SK-N-SH treated with all-trans-retinoic acid at 6 μM for 48 hours (cell line): ENCODE measurements around the gene CLEC4D.
"Not testable (repeated sequence)": the region's sequence is repeated elsewhere in the genome, so short reads cannot be mapped to it uniquely, and the experiment has no call there.

Experiments used
- ATAC-seq: fragments of 200-7000 bp; cut with Tn5 transposase; 3 replicates; pipeline ENCODE4 v1.9.1; 2020; ENCODE audit warnings: mild to moderate bottlenecking, moderate library complexity
- ARNTL ChIP-seq: fragments of 450-650 bp; formaldehyde crosslinking; IDR thresholded peaks from 2 replicates; pipeline ENCODE4 v1.5.0; 2020; ENCODE audit warnings: low read depth, mild to moderate bottlenecking, moderate library complexity, borderline replicate concordance
- CSDC2 ChIP-seq: fragments of 250-450 bp; sonication (Bioruptor Pico); IDR thresholded peaks from 2 replicates; pipeline ENCODE4 v1.5.0; 2020; ENCODE audit warnings: mild to moderate bottlenecking, moderate library complexity
- ESRRG ChIP-seq: fragments of 250-450 bp; sonication (Bioruptor Pico); IDR thresholded peaks from 2 replicates; pipeline ENCODE4 v1.6.1; 2021; ENCODE audit warnings: mild to moderate bottlenecking
- GLIS3 ChIP-seq: fragments of 250-450 bp; sonication (Bioruptor Pico); IDR thresholded peaks from 2 replicates; pipeline ENCODE4 v1.5.0; 2020; ENCODE audit warnings: mild to moderate bottlenecking, moderate library complexity
- ISL1 ChIP-seq: fragments of 250-450 bp; sonication (Bioruptor Pico); IDR thresholded peaks from 2 replicates; pipeline ENCODE4 v2.1.2; 2022; ENCODE audit warnings: mild to moderate bottlenecking, moderate library complexity
- OSR1 ChIP-seq: fragments of 250-450 bp; sonication (Bioruptor Pico); IDR thresholded peaks from 2 replicates; pipeline ENCODE4 v1.8.0; 2022; ENCODE audit warnings: moderate library complexity, mild to moderate bottlenecking, inconsistent platforms
- RARB ChIP-seq: fragments of 250-450 bp; sonication (Bioruptor Pico); IDR thresholded peaks from 2 replicates; pipeline ENCODE4 v1.8.0; 2021; ENCODE audit warnings: mild to moderate bottlenecking, moderate library complexity
- TCF4 ChIP-seq: fragments of 250-450 bp; sonication (Bioruptor Pico); IDR thresholded peaks from 2 replicates; pipeline ENCODE4 v1.8.0; 2021; ENCODE audit warnings: mild to moderate bottlenecking, moderate library complexity, borderline replicate concordance
- TOX ChIP-seq: fragments of 250-450 bp; sonication (Bioruptor Pico); IDR thresholded peaks from 2 replicates; pipeline ENCODE4 v1.8.0; 2021; ENCODE audit warnings: mild to moderate bottlenecking, moderate library complexity, borderline replicate concordance
- ZFP3 ChIP-seq: fragments of 250-450 bp; sonication (Bioruptor Pico); IDR thresholded peaks from 2 replicates; pipeline ENCODE4 v1.5.0; 2020; ENCODE audit warnings: mild to moderate bottlenecking, moderate library complexity
- ZFP30 ChIP-seq: fragments of 450-650 bp; formaldehyde crosslinking; IDR thresholded peaks from 2 replicates; pipeline ENCODE4 v1.5.0; 2022; ENCODE audit warnings: mild to moderate bottlenecking, moderate library complexity
- ZNF565 ChIP-seq: fragments of 450-650 bp; formaldehyde crosslinking; conservative IDR thresholded peaks from 2 replicates; pipeline ENCODE4 v1.5.0; 2020; ENCODE audit warnings: low read depth, mild to moderate bottlenecking, moderate library complexity
- ZNF70 ChIP-seq: fragments of 450-650 bp; formaldehyde crosslinking; IDR thresholded peaks from 2 replicates; pipeline ENCODE4 v1.5.0; 2020; ENCODE audit warnings: mild to moderate bottlenecking, moderate library complexity
- ZNF8 ChIP-seq: fragments of 450-650 bp; formaldehyde crosslinking; IDR thresholded peaks from 2 replicates; pipeline ENCODE4 v1.5.0; 2020; ENCODE audit warnings: mild to moderate bottlenecking, moderate library complexity
- TF ChIP-seq, protein P1 (sequence below): fragments of 250-450 bp; sonication (Bioruptor Pico); IDR thresholded peaks from 2 replicates; pipeline ENCODE4 v1.5.1; 2020; ENCODE audit warnings: low read depth, mild to moderate bottlenecking, moderate library complexity
- TF ChIP-seq, protein P2 (sequence below): fragments of 250-450 bp; sonication (Bioruptor Pico); IDR thresholded peaks from 2 replicates; pipeline ENCODE4 v1.8.0; 2021; ENCODE audit warnings: low read depth, mild to moderate bottlenecking, moderate library complexity, borderline replicate concordance
- TF ChIP-seq, protein P3 (sequence below): fragments of 250-450 bp; sonication (Bioruptor Pico); IDR thresholded peaks from 2 replicates; pipeline ENCODE4 v1.5.0; 2020; ENCODE audit warnings: mild to moderate bottlenecking, moderate library complexity

CLEC4D gene

DNA sequence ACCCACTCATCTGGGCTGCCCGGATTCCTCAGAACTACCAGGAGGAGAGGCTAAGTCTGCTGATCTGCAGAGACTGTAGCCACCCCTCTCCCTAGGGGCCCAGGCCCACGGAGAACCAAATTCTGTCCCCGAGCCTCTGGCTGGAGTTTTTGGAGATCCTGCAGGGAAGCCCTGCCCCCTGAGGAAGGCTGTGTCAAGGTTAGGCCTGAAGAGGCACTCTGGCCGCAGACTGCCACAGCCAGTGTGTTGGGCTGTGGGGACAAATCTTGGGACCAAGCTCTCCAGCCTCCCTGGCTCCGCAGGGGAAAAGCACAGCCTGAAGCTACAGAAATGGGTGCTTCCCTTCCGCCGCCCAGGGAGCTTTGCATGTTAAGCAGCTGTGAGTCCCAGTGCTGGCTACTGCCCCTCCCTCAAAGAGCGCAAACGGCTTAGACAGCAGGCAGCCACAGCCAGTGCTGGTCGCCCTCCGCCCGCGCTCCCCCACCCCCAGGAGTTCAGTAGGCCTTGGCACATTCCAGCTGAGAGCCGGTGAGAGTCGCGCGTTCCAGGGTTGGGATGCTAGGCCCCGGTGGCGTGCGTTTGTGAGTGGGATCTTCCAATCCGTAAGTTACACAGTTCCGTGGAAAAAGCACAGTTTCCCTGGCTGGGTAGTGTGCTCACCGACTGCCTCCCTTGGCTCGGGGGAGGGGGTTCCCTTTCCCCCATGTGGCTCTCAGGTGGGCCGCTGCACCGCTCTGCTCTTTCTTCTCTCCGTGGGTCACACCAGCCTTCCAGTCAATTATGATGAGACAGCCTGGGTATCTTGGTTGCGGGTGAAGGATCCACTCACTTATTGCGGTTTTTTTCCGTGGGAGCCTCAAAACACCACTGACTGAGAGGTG is 14.2 kb downstream of the CLEC4D start:
- TF ChIP-seq ZNF565 (CRISPR knock-in tag) (no peak), ZNF70 (no peak), ZFP3 (CRISPR knock-in tag) (no peak), ESRRG (CRISPR knock-in tag) (no peak)
- TF ChIP-seq, protein P1, sequence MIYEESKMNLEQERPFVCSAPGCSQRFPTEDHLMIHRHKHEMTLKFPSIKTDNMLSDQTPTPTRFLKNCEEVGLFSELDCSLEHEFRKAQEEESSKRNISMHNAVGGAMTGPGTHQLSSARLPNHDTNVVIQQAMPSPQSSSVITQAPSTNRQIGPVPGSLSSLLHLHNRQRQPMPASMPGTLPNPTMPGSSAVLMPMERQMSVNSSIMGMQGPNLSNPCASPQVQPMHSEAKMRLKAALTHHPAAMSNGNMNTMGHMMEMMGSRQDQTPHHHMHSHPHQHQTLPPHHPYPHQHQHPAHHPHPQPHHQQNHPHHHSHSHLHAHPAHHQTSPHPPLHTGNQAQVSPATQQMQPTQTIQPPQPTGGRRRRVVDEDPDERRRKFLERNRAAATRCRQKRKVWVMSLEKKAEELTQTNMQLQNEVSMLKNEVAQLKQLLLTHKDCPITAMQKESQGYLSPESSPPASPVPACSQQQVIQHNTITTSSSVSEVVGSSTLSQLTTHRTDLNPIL = no peak
- TF ChIP-seq, all 23 proteins: peak for 0
- no peak for ATAC-seq

DNA sequence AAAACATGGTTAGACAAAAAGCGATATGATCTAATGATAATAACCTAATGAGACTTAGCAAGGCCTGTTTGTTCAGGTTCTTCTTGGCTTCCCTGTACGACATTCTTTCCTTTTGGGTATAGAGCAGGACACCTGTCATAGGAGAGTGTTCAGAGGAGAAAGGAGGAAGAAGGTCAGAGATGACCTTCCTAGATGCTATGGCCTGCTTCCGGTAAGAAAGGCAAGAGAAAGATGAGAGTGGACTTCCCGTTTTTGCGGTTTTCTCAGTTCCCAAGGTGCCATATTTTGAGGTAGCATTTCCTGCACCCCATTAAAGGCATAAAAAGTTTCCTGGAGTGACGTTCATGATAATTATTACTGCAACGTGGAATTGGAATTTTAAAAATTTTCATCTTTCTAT is 18.7 kb downstream of the CLEC4D start:
- ATAC-seq = no peak
- TF ChIP-seq ARNTL (CRISPR knock-in tag) (no peak), RARB (CRISPR knock-in tag) (no peak), CSDC2 (CRISPR knock-in tag) (no peak), GLIS3 (CRISPR knock-in tag) (no peak), ZFP30 (CRISPR knock-in tag) (no peak), TOX (CRISPR knock-in tag) (no peak), ZNF70 (no peak), OSR1 (CRISPR knock-in tag) (no peak), TCF4 (CRISPR knock-in tag) (no peak)
- TF ChIP-seq, protein P2, sequence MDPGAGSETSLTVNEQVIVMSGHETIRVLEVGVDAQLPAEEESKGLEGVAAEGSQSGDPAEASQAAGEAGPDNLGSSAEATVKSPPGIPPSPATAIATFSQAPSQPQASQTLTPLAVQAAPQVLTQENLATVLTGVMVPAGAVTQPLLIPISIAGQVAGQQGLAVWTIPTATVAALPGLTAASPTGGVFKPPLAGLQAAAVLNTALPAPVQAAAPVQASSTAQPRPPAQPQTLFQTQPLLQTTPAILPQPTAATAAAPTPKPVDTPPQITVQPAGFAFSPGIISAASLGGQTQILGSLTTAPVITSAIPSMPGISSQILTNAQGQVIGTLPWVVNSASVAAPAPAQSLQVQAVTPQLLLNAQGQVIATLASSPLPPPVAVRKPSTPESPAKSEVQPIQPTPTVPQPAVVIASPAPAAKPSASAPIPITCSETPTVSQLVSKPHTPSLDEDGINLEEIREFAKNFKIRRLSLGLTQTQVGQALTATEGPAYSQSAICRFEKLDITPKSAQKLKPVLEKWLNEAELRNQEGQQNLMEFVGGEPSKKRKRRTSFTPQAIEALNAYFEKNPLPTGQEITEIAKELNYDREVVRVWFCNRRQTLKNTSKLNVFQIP (CRISPR knock-in tag) = no peak
- TF ChIP-seq, protein P1 = no peak

DNA sequence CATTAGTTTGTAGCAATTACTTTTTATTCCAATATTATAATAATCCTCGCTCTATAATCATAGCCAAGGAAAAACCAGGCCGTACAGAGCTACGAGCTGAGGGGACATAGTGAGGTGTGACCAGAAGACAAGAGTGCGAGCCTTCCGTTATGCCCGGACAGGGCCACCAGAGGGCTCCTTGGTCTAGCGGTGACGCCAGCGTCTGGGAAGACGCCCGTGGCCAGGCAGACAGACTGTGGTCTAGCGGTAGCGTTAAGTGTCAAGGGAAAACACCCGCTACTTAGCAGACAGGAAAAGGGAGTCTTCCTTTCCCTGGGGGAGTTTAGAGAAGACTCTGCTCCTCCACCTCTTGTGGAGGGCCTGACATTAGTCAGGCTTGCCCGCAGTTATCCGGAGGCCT is 24.5 kb downstream of the CLEC4D start:
- not testable (repeated sequence) for ATAC-seq

DNA sequence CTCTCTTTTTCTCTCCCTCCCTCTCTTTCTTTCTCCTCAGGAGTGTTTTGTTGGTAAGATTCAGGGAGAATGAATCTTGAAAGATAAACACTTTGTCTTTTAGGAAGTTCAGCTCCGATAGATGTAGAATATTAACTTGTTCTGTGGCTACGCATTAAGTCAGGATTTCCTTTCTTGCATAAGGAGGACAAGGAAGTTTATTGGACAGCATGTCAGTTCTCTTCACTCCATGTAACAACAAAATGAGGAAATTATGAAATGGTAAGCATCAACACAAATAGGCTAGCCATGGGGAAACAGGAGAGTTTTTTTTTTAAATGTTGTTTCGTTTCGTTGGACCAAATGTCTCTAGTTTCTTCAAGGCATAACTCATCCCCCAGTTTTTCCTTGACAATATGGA is 27.5 kb downstream of the CLEC4D start, which contains the start of gene CLEC4E:
CLEC4E (minus strand) TSS at position 75 of the 400 bp plus-strand sequence. CDS start 108 bp downstream, outside the sequence.
- not testable (repeated sequence) for ATAC-seq

DNA sequence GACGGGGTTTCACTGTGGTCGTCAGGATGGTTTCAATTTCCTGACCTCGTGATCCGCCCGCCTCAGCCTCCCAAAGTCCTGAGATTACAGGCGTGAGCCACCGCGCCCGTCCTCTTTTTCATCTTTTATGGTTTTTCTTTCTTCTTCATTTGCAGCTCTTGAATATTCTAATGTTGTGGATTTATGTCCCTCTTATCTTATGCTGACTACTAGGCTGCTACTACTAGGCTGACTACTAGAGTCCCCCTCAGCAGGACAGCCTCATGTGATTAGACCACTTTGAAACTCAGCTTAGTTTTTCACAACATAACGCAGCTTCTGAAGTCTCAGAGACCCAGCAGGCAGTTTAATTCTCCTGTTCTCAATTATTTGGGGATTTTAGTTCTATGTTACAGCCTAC is 28.3 kb downstream of the CLEC4D start:
- ATAC-seq = no peak
- TF ChIP-seq CSDC2 (CRISPR knock-in tag) = no peak
- no peak for TF ChIP-seq ARNTL (CRISPR knock-in tag)
- TF ChIP-seq ZNF8 (CRISPR knock-in tag) = no peak
- no peak for TF ChIP-seq ZNF565 (CRISPR knock-in tag)
- TF ChIP-seq, protein P1 = no peak
- no peak for TF ChIP-seq ISL1 (CRISPR knock-in tag)
- no peak for TF ChIP-seq TCF4 (CRISPR knock-in tag)
- TF ChIP-seq, protein P2 (CRISPR knock-in tag) = no peak
- TF ChIP-seq RARB (CRISPR knock-in tag) = no peak
- no peak for TF ChIP-seq TOX (CRISPR knock-in tag)
- no peak for TF ChIP-seq OSR1 (CRISPR knock-in tag)
- TF ChIP-seq, protein P3, sequence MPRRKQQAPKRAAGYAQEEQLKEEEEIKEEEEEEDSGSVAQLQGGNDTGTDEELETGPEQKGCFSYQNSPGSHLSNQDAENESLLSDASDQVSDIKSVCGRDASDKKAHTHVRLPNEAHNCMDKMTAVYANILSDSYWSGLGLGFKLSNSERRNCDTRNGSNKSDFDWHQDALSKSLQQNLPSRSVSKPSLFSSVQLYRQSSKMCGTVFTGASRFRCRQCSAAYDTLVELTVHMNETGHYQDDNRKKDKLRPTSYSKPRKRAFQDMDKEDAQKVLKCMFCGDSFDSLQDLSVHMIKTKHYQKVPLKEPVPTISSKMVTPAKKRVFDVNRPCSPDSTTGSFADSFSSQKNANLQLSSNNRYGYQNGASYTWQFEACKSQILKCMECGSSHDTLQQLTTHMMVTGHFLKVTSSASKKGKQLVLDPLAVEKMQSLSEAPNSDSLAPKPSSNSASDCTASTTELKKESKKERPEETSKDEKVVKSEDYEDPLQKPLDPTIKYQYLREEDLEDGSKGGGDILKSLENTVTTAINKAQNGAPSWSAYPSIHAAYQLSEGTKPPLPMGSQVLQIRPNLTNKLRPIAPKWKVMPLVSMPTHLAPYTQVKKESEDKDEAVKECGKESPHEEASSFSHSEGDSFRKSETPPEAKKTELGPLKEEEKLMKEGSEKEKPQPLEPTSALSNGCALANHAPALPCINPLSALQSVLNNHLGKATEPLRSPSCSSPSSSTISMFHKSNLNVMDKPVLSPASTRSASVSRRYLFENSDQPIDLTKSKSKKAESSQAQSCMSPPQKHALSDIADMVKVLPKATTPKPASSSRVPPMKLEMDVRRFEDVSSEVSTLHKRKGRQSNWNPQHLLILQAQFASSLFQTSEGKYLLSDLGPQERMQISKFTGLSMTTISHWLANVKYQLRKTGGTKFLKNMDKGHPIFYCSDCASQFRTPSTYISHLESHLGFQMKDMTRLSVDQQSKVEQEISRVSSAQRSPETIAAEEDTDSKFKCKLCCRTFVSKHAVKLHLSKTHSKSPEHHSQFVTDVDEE = no peak
